ENCODE measurements around the gene ITPR2. TPM values are rescaled to one million over a fixed set of nuclear protein-coding genes. Genes with fewer than 3 reads are reported as not detected.

ITPR2 gene
- total RNA-seq, 1 experiment from 2014 or later: 14.3 TPM

DNA sequence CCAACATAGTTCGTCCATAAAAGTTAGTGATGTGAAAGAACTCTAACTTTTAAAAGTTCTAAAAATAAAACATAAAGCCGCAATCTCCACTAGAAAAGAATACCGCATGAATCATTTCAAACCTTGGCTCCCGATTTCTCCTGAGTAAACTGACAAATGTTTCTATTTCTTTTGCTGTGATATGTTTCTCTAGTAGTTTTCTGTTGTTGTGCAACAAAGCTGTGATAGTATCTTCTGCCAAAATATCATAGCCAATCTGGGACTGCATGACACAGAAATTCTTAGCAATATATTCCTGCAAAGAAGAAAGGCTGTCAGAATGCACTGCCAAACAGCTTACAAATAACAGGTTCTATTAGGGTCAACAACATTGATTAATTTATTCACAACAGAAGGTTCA is 174.0 kb downstream of the ITPR2 start:
- Mint-ChIP-seq H3K27me3 (ENCODE audit: insufficient read depth, unreplicated experiment) (no peaks in the 10 kb centered on the region), H3K36me3 (ENCODE audit: insufficient read depth, unreplicated experiment) (peaks cover 31% of the 10 kb centered on the region), H3K4me1 (ENCODE audit: insufficient read depth, unreplicated experiment) (no peaks in the 10 kb centered on the region), H3K27ac (ENCODE audit: low read depth, unreplicated experiment) (no peak overlapping the region), H3K4me3 (ENCODE audit: unreplicated experiment) (no peak overlapping the region), H3K9me3 (ENCODE audit: unreplicated experiment) (no peaks in the 10 kb centered on the region)
- intact Hi-C loops (cut with micrococcal nuclease): loop anchor here (10.0 kb wide), 2 partner anchors 46 to 1224 kb away; no protein-coding TSS in a partner anchor
- BruUV-seq (replicated peaks): no TSS peak
- POLR2A ChIA-PET: interaction anchor here (0.6 to 1.2 kb wide), 3 partner anchors 10 to 699 kb away, joined by 3 to 5 read pairs (median 3); no protein-coding TSS in a partner anchor
- peak; percentile 71 for DNase-seq (ENCODE audit: unreplicated experiment)
- CTCF ChIA-PET: no interaction called here
- TF ChIP-seq, protein P1, sequence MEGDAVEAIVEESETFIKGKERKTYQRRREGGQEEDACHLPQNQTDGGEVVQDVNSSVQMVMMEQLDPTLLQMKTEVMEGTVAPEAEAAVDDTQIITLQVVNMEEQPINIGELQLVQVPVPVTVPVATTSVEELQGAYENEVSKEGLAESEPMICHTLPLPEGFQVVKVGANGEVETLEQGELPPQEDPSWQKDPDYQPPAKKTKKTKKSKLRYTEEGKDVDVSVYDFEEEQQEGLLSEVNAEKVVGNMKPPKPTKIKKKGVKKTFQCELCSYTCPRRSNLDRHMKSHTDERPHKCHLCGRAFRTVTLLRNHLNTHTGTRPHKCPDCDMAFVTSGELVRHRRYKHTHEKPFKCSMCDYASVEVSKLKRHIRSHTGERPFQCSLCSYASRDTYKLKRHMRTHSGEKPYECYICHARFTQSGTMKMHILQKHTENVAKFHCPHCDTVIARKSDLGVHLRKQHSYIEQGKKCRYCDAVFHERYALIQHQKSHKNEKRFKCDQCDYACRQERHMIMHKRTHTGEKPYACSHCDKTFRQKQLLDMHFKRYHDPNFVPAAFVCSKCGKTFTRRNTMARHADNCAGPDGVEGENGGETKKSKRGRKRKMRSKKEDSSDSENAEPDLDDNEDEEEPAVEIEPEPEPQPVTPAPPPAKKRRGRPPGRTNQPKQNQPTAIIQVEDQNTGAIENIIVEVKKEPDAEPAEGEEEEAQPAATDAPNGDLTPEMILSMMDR (IDR thresholded peaks at IDR 0.05; ENCODE audit: unreplicated experiment): no peak

DNA sequence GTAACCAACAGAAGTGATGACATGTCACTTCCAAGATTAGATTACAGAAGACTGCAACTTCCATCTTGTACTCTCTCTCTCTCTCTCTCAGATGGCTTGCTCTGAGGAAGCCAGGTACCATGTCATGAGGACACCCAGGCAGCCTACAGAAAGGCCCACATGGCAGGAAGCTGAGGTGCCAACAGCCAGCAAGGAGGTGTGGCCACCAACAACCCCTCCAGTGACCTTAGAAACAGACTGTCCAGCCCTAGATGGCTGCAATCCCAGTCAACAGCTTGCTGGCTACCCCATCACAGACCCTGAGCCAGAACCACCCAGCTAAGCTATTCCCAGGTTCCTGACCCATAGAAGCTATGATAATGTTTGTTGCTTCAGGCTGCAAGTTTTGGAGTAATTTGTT is 178.4 kb downstream of the ITPR2 start:
- ChIA-PET POLR2A (interaction anchor here (0.7 kb wide), 1 partner anchor 325 kb away, joined by 3 read pairs; no protein-coding TSS in a partner anchor), CTCF (no interaction called here)
- intact Hi-C loops (cut with micrococcal nuclease): loop anchor here (5.0 to 10.0 kb wide), 3 partner anchors 50 to 1220 kb away; no protein-coding TSS in a partner anchor
- TF ChIP-seq, protein P1 (IDR thresholded peaks at IDR 0.05; ENCODE audit: unreplicated experiment): no peak
- no peak overlapping the region for H3K4me3 Mint-ChIP-seq (ENCODE audit: unreplicated experiment)
- DNase-seq (ENCODE audit: unreplicated experiment): no peak
- no peaks in the 10 kb centered on the region for H3K27me3 Mint-ChIP-seq (ENCODE audit: insufficient read depth, unreplicated experiment)
- peaks cover 44% of the 10 kb centered on the region for H3K36me3 Mint-ChIP-seq (ENCODE audit: insufficient read depth, unreplicated experiment)
- no TSS peak for BruUV-seq (replicated peaks)
- H3K4me1 Mint-ChIP-seq (ENCODE audit: insufficient read depth, unreplicated experiment): peaks cover under 1% of the 10 kb centered on the region
- no peak overlapping the region for H3K27ac Mint-ChIP-seq (ENCODE audit: low read depth, unreplicated experiment)
- H3K9me3 Mint-ChIP-seq (ENCODE audit: unreplicated experiment): peaks cover 12% of the 10 kb centered on the region

DNA sequence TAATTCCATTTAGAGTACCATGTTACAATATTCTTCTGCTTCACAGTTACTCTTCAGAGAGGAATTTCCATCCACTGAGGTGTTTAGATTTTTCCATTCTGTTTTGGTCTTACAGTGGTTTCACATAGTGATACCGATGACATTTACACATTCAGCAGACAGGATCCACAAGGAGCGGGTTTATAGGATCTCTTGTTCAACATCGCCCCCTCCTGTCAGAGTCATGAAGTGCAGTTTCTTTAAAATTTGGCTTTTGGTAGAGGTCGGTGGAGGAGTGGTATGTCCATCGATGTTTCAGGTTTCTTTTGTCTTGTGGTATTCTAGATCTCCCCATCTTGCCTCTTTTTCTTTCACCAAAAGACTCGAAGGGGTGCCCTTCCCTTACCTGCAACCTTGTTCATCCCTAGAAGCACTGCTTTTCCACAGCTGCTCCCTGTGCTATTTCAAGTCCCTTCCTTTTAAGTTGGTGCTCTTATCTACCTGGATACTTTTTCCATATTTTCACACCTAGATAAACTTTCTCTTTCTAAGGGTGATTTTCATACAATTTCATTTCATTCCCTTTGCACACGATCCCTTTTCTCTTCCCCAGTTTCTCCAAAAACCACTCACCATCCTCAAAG is 181.3 kb downstream of the ITPR2 start:
- TF ChIP-seq, protein P1 (IDR thresholded peaks at IDR 0.05; ENCODE audit: unreplicated experiment): peak; percentile 89
- Mint-ChIP-seq H3K36me3 (ENCODE audit: insufficient read depth, unreplicated experiment) (peaks cover 20% of the 10 kb centered on the region), H3K9me3 (ENCODE audit: unreplicated experiment) (peaks cover 12% of the 10 kb centered on the region), H3K27ac (ENCODE audit: low read depth, unreplicated experiment) (no peak overlapping the region), H3K4me1 (ENCODE audit: insufficient read depth, unreplicated experiment) (peaks cover 16% of the 10 kb centered on the region), H3K27me3 (ENCODE audit: insufficient read depth, unreplicated experiment) (no peaks in the 10 kb centered on the region), H3K4me3 (ENCODE audit: unreplicated experiment) (no peak overlapping the region)
- peak; percentile 75 for DNase-seq (ENCODE audit: unreplicated experiment)
- POLR2A ChIA-PET: interaction anchor here (0.7 to 1.1 kb wide), 3 partner anchors 13 to 554 kb away, joined by 3 to 4 read pairs (median 4); no protein-coding TSS in a partner anchor
- intact Hi-C loops (cut with micrococcal nuclease): loop anchor here (1.0 to 10.0 kb wide), 7 partner anchors 53 to 1217 kb away; no protein-coding TSS in a partner anchor
- CTCF ChIA-PET: interaction anchor here (0.6 to 3.1 kb wide), 27 partner anchors 9 to 554 kb away, joined by 3 to 27 read pairs (median 4); no protein-coding TSS in a partner anchor
- BruUV-seq (replicated peaks): no TSS peak

DNA sequence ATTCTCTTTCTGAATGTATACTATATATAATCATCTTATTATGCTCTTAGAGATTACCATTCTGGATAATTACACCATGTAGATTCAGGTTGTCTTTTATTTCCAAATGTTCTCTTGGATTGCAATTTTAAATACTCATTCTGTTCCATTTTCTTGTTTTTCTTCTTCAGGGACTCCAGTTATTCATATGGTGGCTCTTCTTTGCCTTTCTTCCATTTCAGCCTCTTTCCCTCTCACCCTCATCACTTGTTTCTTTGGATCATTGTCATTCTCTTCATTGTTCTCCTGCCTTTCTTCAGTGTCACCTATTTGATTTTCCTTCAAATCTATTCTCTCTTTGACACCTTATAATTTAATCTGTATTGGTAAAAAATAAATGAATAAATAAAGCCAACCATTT is 182.0 kb downstream of the ITPR2 start:
- no peaks in the 10 kb centered on the region for H3K27me3 Mint-ChIP-seq (ENCODE audit: insufficient read depth, unreplicated experiment)
- no peak overlapping the region for H3K27ac Mint-ChIP-seq (ENCODE audit: low read depth, unreplicated experiment)
- no TSS peak for BruUV-seq (replicated peaks)

More for the DNA sequence above, 182.0 kb downstream of the ITPR2 start:
- CTCF ChIA-PET: interaction anchor here (0.6 to 3.1 kb wide), 10 partner anchors 14 to 553 kb away, joined by 3 to 27 read pairs (median 4); no protein-coding TSS in a partner anchor
- intact Hi-C loops (cut with micrococcal nuclease): loop anchor here (1.0 to 10.0 kb wide), 7 partner anchors 54 to 1216 kb away; no protein-coding TSS in a partner anchor
- TF ChIP-seq, protein P1 (IDR thresholded peaks at IDR 0.05; ENCODE audit: unreplicated experiment): no peak
- Mint-ChIP-seq H3K4me1 (ENCODE audit: insufficient read depth, unreplicated experiment) (peaks cover 16% of the 10 kb centered on the region), H3K36me3 (ENCODE audit: insufficient read depth, unreplicated experiment) (peaks cover 18% of the 10 kb centered on the region), H3K4me3 (ENCODE audit: unreplicated experiment) (no peak overlapping the region), H3K9me3 (ENCODE audit: unreplicated experiment) (peaks cover 12% of the 10 kb centered on the region)
- POLR2A ChIA-PET: no interaction called here
- DNase-seq (ENCODE audit: unreplicated experiment): no peak
